ENCODE measurements around the gene TJP2.
A peak's percentile ranks its signal among the peaks of the same experiment; 100 is the strongest.
"Not testable (repeated sequence)": the region's sequence is repeated elsewhere in the genome, so short reads cannot be mapped to it uniquely, and the experiment has no call there.

The TJP2 gene

GRCh38 chr9:69297300-69297980, 123.4 kb downstream of the TJP2 start:
- no peak for DNase-seq

- DNase-seq: no peak
These were observed 125.2 kb downstream of the TJP2 start for GRCh38 chr9:69299315-69299714.

DNA sequence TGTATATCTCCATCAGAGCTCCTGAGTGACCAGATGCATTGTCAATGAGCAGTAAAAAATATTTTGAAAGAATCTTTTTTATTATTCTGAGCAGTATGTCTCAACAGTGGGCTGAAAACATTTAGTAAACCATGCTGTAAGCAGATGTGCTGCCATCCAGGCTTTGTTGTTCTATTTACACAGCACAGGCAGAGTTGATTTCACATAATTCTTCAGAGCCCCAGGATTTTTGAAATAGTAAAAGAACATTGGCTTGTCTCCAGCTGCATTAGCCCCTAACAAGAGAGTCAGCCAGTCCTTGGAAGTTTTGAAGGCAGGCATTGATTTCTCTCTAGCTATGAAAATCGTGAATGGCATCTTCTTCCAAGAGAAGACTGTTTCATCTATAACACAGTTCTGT, 125.7 kb downstream of the TJP2 start:
- no peak for DNase-seq

GRCh38 chr9:69303331-69303730, 129.3 kb downstream of the TJP2 start:
- no peak for DNase-seq

DNA sequence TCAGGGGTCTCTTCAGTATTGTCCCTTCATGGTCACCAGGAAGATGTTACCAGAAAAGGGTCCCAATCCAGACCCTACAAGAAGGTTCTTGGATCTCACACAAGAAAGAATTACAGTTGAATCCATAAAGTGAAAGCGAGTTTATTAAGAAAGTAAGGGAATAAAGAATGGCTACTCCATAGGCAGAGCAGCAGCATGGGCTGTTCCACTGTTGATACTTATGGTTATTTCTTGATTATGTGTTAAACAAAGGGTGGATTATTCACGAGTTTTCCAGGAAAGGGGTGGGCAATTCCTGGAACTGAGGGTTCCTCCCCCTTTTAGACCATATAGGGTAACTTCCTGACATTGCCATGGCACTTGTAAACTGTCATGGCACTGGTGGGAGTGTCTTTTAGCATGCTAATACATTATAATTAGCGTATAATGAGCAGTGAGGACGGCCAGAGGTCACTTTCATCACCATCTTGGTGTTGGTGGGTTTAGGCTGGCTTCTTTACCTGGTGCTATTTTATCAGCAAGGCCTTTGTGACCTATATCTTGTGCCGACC, 132.9 kb downstream of the TJP2 start:
- not testable (repeated sequence) for DNase-seq

DNA sequence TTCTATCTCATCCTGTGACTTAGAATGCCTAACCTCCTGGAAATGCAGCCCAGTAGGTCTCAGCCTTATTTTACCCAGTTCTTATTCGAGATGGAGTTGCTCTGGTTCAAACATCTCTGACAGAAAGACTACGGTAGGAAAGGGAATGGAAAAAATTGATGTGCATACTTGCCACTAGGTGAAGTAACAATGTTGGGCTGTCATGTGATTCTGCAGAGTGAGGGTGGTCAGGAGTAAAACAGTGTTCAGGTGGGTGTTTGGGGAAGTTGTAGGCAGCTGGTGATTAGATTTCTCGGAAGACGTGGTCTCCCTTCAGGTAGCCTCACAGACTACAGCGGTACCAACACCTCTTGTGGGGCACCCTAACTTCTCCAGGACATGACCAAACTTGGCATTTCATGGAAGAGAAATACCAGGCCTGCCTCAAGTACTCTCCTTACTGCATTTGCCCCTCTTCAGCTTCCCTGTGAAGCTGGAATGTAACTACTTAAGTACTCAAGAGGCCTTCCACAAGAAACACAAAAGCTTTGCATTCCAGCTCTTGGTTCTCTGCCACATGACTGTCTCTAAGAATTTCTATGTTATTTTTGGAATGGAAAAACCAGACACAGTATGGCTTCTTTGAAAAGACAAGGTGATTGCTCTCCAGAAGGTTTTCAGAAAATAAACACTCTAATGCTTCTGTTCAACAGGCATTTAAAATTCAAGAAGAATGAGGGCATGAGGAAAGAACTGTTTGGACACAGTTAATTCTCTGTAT, 133.5 kb downstream of the TJP2 start:
- no peak for DNase-seq

DNA sequence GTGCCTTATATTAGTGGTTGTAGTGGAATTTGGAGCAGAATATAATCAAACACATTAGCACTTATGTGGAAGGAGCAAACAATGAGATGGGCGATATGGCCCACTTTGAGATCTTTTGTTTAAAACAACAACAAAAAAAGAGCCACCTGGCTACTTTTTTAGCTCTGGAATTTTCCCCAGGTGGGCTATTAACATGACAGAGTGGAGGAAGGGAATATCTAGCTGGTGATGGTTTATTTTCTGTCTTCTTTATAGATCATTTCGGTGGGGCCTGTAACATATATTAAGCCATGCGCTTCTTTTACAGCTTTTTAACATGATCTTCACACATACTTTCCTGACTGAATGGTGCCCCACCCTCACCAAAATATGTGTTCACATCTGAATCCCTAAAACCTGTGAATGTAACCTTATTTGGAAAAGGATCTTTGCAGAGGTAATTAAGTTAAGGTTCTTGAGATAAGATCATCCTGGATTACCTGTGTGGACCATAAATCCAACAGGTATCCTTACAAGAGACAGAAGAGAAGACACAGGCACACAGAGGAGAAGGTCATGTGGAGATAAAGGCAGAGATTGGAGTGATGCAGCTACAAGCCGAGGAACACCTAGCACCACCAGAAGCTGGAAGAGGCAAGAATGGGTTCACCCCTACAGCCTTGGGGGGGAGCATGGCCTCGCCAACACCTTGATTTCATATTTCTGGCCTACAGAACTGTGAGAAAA, 134.3 kb downstream of the TJP2 start:
- DNase-seq: no peak

- no peak for DNase-seq
These were observed 139.1 kb downstream of the TJP2 start for GRCh38 chr9:69313175-69313574.

DNA sequence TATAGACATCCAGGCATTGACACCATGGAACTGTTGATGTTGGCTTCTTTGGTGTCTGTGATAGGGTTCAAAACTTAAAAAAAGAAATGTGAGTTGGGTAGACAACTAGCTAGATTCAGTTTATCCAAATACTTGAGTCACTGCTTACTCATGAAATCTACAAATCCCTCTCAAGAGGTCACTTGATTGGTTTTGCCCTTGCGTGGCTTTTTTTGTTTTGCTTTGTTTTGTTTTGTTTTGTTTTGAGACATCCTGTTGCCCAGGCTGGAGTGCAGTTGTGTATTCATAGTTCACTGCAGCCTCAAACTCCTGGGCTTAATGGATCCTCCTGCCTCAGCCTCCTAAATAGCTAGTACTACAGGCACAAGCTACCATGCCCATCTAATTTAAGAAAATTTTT, 140.5 kb downstream of the TJP2 start:
- no peak for DNase-seq

- DNase-seq: no peak
These were observed 143.0 kb downstream of the TJP2 start for GRCh38 chr9:69317081-69317480.

- DNase-seq: no peak
These were observed 143.8 kb downstream of the TJP2 start for GRCh38 chr9:69317894-69318293.

GRCh38 chr9:69319324-69320025, 145.4 kb downstream of the TJP2 start:
- DNase-seq: peak; percentile 7

DNA sequence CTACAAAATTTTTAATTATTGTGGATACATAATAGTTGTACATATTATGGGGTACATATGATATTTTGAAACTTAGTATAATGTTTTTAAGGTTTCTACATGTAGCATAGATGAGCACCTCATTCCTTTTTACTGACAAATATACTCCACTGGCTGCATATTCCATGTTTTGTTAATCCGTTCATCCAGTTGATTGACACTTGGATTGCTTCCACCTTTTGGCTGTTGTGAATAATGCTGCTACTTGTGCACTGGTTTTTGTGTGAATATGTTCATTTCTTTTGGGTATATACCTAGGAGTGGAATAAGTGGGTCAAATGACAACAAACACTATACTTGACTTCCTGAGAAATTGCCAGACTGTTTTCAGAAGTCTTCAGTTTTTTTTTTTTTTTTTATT, 148.2 kb downstream of the TJP2 start:
- no peak for DNase-seq

- no peak for DNase-seq
These were observed 149.8 kb downstream of the TJP2 start for GRCh38 chr9:69323861-69324260.
